GM20000 (cell line): ENCODE data around the gene LONRF2.

ENCODE experiments used
- DNase-seq: peaks from one replicate; pipeline ENCODE4 v3.0.0; 2012; ENCODE audit warnings: low spot score
- CTCF ChIP-seq: IDR thresholded peaks from 2 replicates; pipeline ENCODE4 v1.5.1; 2012; ENCODE audit warnings: mild to moderate bottlenecking, control low read depth; ENCODE audit errors: extremely low read depth, missing control alignments

Gene LONRF2

GRCh38 chr2:100279586-100280534 is 42.4 kb downstream of the LONRF2 start:
- no peak for TF ChIP-seq CTCF
- DNase-seq, result no peak

GRCh38 chr2:100278986-100279385 is 43.3 kb downstream of the LONRF2 start:
- DNase-seq, result no peak
- no peak for TF ChIP-seq CTCF

- DNase-seq, result no peak
- no peak for TF ChIP-seq CTCF
Observed at GRCh38 chr2:100278501-100278900, 43.8 kb downstream of the LONRF2 start.

- no peak for TF ChIP-seq CTCF
- DNase-seq, result no peak
Observed at GRCh38 chr2:100277540-100278207, 44.6 kb downstream of the LONRF2 start.

- DNase-seq, result no peak
- TF ChIP-seq CTCF, result no peak
Observed at GRCh38 chr2:100276716-100277115, 45.6 kb downstream of the LONRF2 start.

- no peak for TF ChIP-seq CTCF
Observed at GRCh38 chr2:100275200-100275589, 47.1 kb downstream of the LONRF2 start.

GRCh38 chr2:100274566-100275199 is 47.6 kb downstream of the LONRF2 start:
- no peak for TF ChIP-seq CTCF
- no peak for DNase-seq

More at GRCh38 chr2:100275200-100275589, 47.1 kb downstream of the LONRF2 start:
- no peak for DNase-seq
